HUES6 (cell line): ENCODE data around the gene LIAS.

Experiments used
- H3K27ac ChIP-seq: 2 replicates; pipeline ENCODE4 v1.7.0; 2013; ENCODE audit warnings: low read depth, mild to moderate bottlenecking, low read length, inconsistent platforms
- H3K27me3 ChIP-seq: 2 replicates; pipeline ENCODE4 v1.6.1; 2013; ENCODE audit warnings: low read length; ENCODE audit not compliant: control insufficient read depth, insufficient read depth
- H3K36me3 ChIP-seq: 2 replicates; pipeline ENCODE4 v1.6.1; 2013; ENCODE audit warnings: low read length; ENCODE audit not compliant: control insufficient read depth, insufficient read depth
- H3K4me1 ChIP-seq: 2 replicates; pipeline ENCODE4 v1.6.1; 2013; ENCODE audit warnings: low read length; ENCODE audit not compliant: control insufficient read depth, insufficient read depth
- H3K4me3 ChIP-seq: 2 replicates; pipeline ENCODE4 v1.5.1; 2013; ENCODE audit warnings: low read depth, low read length
- H3K9ac ChIP-seq: one replicate; pipeline ENCODE4 v1.6.1; 2013; ENCODE audit warnings: mild to moderate bottlenecking, low read length
- H3K9me3 ChIP-seq: 2 replicates; pipeline ENCODE4 v1.6.1; 2013; ENCODE audit warnings: low read depth, low read length; ENCODE audit not compliant: control insufficient read depth, insufficient read depth

LIAS gene

GRCh38 chr4:39480251-39480650, 21.4 kb downstream of the LIAS start:
- H3K4me1 ChIP-seq: no peaks in the 10 kb centered on the region

GRCh38 chr4:39480902-39481695, 22.2 kb downstream of the LIAS start:
- Histone ChIP-seq H3K9ac (no peak overlapping the region), H3K27ac (no peak overlapping the region), H3K9me3 (peaks cover 6% of the 10 kb centered on the region; the same call in 1 of the 2 replicates), H3K4me1 (no peaks in the 10 kb centered on the region), H3K4me3 (no peak overlapping the region), H3K27me3 (no peaks in the 10 kb centered on the region), H3K36me3 (peaks cover 10% of the 10 kb centered on the region)

More at GRCh38 chr4:39480251-39480650, 21.4 kb downstream of the LIAS start:
- H3K27me3 ChIP-seq: no peaks in the 10 kb centered on the region
- H3K36me3 ChIP-seq: peaks cover 13% of the 10 kb centered on the region
- no peak overlapping the region for H3K9ac ChIP-seq
- peaks cover 4% of the 10 kb centered on the region; the same call in 1 of the 2 replicates for H3K9me3 ChIP-seq
- no peak overlapping the region for H3K27ac ChIP-seq
- no peak overlapping the region for H3K4me3 ChIP-seq

- no peaks in the 10 kb centered on the region for H3K36me3 ChIP-seq
- H3K4me1 ChIP-seq: no peaks in the 10 kb centered on the region
- H3K9ac ChIP-seq: no peak overlapping the region
- H3K4me3 ChIP-seq: no peak overlapping the region
- peaks cover 6% of the 10 kb centered on the region; the same call in 1 of the 2 replicates for H3K9me3 ChIP-seq
- H3K27me3 ChIP-seq: no peaks in the 10 kb centered on the region
- H3K27ac ChIP-seq: no peak overlapping the region
Observed at GRCh38 chr4:39484582-39485272, 25.9 kb downstream of the LIAS start.

- no peaks in the 10 kb centered on the region for H3K36me3 ChIP-seq
- H3K27me3 ChIP-seq: no peaks in the 10 kb centered on the region
- no peak overlapping the region for H3K9ac ChIP-seq
- peaks cover 6% of the 10 kb centered on the region; the same call in 1 of the 2 replicates for H3K9me3 ChIP-seq
- H3K4me3 ChIP-seq: no peak overlapping the region
- no peaks in the 10 kb centered on the region for H3K4me1 ChIP-seq
- no peak overlapping the region for H3K27ac ChIP-seq
Observed at GRCh38 chr4:39486221-39486804, 27.5 kb downstream of the LIAS start.

GRCh38 chr4:39490322-39490721, 31.5 kb downstream of the LIAS start:
- no peaks in the 10 kb centered on the region for H3K27me3 ChIP-seq
- H3K4me1 ChIP-seq: no peaks in the 10 kb centered on the region
- no peaks in the 10 kb centered on the region for H3K36me3 ChIP-seq
- H3K4me3 ChIP-seq: no peak overlapping the region
- no peak overlapping the region for H3K9ac ChIP-seq
- H3K27ac ChIP-seq: no peak overlapping the region
- peaks cover 2% of the 10 kb centered on the region; the same call in 1 of the 2 replicates for H3K9me3 ChIP-seq

GRCh38 chr4:39494354-39494753, 35.5 kb downstream of the LIAS start:
- H3K4me3 ChIP-seq: no peak overlapping the region
- no peak overlapping the region for H3K27ac ChIP-seq
- no peaks in the 10 kb centered on the region for H3K4me1 ChIP-seq
- H3K27me3 ChIP-seq: no peaks in the 10 kb centered on the region
- H3K9me3 ChIP-seq: no peaks in the 10 kb centered on the region
- no peak overlapping the region for H3K9ac ChIP-seq
- H3K36me3 ChIP-seq: peaks cover 10% of the 10 kb centered on the region

- H3K27ac ChIP-seq: no peak overlapping the region
- H3K9ac ChIP-seq: no peak overlapping the region
Observed at GRCh38 chr4:39495446-39496213, 36.8 kb downstream of the LIAS start.

GRCh38 chr4:39497909-39498726, 39.3 kb downstream of the LIAS start:
- H3K4me3 ChIP-seq: no peak overlapping the region
- no peaks in the 10 kb centered on the region for H3K27me3 ChIP-seq
- H3K9ac ChIP-seq: no peak overlapping the region
- no peaks in the 10 kb centered on the region for H3K4me1 ChIP-seq
- H3K27ac ChIP-seq: no peak overlapping the region
- no peaks in the 10 kb centered on the region for H3K9me3 ChIP-seq
- H3K36me3 ChIP-seq: peaks cover 40% of the 10 kb centered on the region

More at GRCh38 chr4:39495446-39496213, 36.8 kb downstream of the LIAS start:
- peaks cover 20% of the 10 kb centered on the region for H3K36me3 ChIP-seq
- no peaks in the 10 kb centered on the region for H3K4me1 ChIP-seq
- H3K9me3 ChIP-seq: no peaks in the 10 kb centered on the region
- no peaks in the 10 kb centered on the region for H3K27me3 ChIP-seq
- H3K4me3 ChIP-seq: no peak overlapping the region

- no peak overlapping the region for H3K4me3 ChIP-seq
- no peaks in the 10 kb centered on the region for H3K27me3 ChIP-seq
- peaks cover 45% of the 10 kb centered on the region for H3K36me3 ChIP-seq
- no peaks in the 10 kb centered on the region for H3K4me1 ChIP-seq
- H3K27ac ChIP-seq: no peak overlapping the region
- no peak overlapping the region for H3K9ac ChIP-seq
- no peaks in the 10 kb centered on the region for H3K9me3 ChIP-seq
Observed at GRCh38 chr4:39498727-39499020, 39.8 kb downstream of the LIAS start.

GRCh38 chr4:39502019-39502663, 43.3 kb downstream of the LIAS start:
- Histone ChIP-seq H3K9ac (no peak overlapping the region), H3K4me3 (no peak overlapping the region), H3K36me3 (peaks cover 77% of the 10 kb centered on the region), H3K9me3 (no peaks in the 10 kb centered on the region), H3K27ac (no peak overlapping the region), H3K4me1 (no peaks in the 10 kb centered on the region), H3K27me3 (no peaks in the 10 kb centered on the region)
